Stimulated activated CD8-positive, alpha-beta memory T cell treated with anti-CD3 and anti-CD28 coated beads, Interleukin-12 subunit alpha, Interleukin-12 subunit beta, amount 100 ng/mL, for 24 hours (primary cell): Measurements from ENCODE around the gene PIP5KL1.

Experiments
- DNase-seq: peaks from one replicate; pipeline ENCODE4 v3.0.0-alpha.2; 2020; ENCODE audit errors: extremely low read depth

PIP5KL1 gene

GRCh38 chr9:127949827-127950512 lies 19.4 kb upstream of the PIP5KL1 start:
- DNase-seq = no peak

- no peak for DNase-seq
These were observed 17.5 kb upstream of the PIP5KL1 start for GRCh38 chr9:127947841-127948710.

- DNase-seq = no peak
These were observed 16.2 kb upstream of the PIP5KL1 start for GRCh38 chr9:127946728-127947127.

- DNase-seq = no peak
These were observed 15.4 kb upstream of the PIP5KL1 start for GRCh38 chr9:127945942-127946341.

GRCh38 chr9:127945338-127945737 lies 14.8 kb upstream of the PIP5KL1 start:
- no peak for DNase-seq

GRCh38 chr9:127944586-127945218 lies 14.1 kb upstream of the PIP5KL1 start:
- DNase-seq = no peak

- peak; percentile 50 for DNase-seq
These were observed 13.2 kb upstream of the PIP5KL1 start for GRCh38 chr9:127943731-127944144.

GRCh38 chr9:127943011-127943662 lies 12.6 kb upstream of the PIP5KL1 start:
- no peak for DNase-seq

- no peak for DNase-seq
These were observed 11.8 kb upstream of the PIP5KL1 start for GRCh38 chr9:127942216-127943010.

GRCh38 chr9:127941961-127942215 lies 11.3 kb upstream of the PIP5KL1 start:
- no peak for DNase-seq

- no peak for DNase-seq
These were observed 10.7 kb upstream of the PIP5KL1 start for GRCh38 chr9:127941062-127941960.

- no peak for DNase-seq
These were observed 10.0 kb upstream of the PIP5KL1 start for GRCh38 chr9:127940593-127940992.

GRCh38 chr9:127938298-127938690 lies 7.7 kb upstream of the PIP5KL1 start:
- no peak for DNase-seq

- DNase-seq = peak; percentile 71
These were observed 7.1 kb upstream of the PIP5KL1 start, which contains the start of gene DPM2 for GRCh38 chr9:127937388-127938297. DPM2 (minus strand) TSS chr9:127937854; CDS start chr9:127937820, 34 bp downstream.

- no peak for DNase-seq
These were observed 6.4 kb upstream of the PIP5KL1 start for GRCh38 chr9:127937056-127937387.

- no peak for DNase-seq
These were observed 5.8 kb upstream of the PIP5KL1 start for GRCh38 chr9:127936347-127936852.

GRCh38 chr9:127935765-127936221 lies 5.2 kb upstream of the PIP5KL1 start:
- DNase-seq = no peak

GRCh38 chr9:127934986-127935385 lies 4.4 kb upstream of the PIP5KL1 start:
- no peak for DNase-seq

GRCh38 chr9:127934248-127934647 lies 3.7 kb upstream of the PIP5KL1 start:
- DNase-seq = no peak
